NCI-H1092 (cell line): ENCODE measurements around the gene DDX52.

Experiments used
- DNase-seq: peaks from one replicate; lab custom pipeline; 2025; lab: John Stamatoyannopoulos, UW

Gene DDX52

GRCh38 chr17:37576281-37576680 is 67.0 kb downstream of the DDX52 start:
- DNase-seq: no peak

- DNase-seq: no peak
Measured at GRCh38 chr17:37574427-37574826, 68.8 kb downstream of the DDX52 start.

- no peak for DNase-seq
Measured at GRCh38 chr17:37571674-37572073, 71.6 kb downstream of the DDX52 start.

- no peak for DNase-seq
Measured at GRCh38 chr17:37570527-37571093, 72.6 kb downstream of the DDX52 start.

GRCh38 chr17:37568350-37569053 is 74.7 kb downstream of the DDX52 start:
- no peak for DNase-seq

- no peak for DNase-seq
Measured at GRCh38 chr17:37567538-37567937, 75.7 kb downstream of the DDX52 start.

GRCh38 chr17:37567137-37567536 is 76.1 kb downstream of the DDX52 start:
- no peak for DNase-seq

- DNase-seq: no peak
Measured at GRCh38 chr17:37564252-37564651, 79.0 kb downstream of the DDX52 start.

GRCh38 chr17:37562016-37562745 is 81.1 kb downstream of the DDX52 start:
- no peak for DNase-seq
